H1 (cell line): ENCODE results near the gene CCDC28B. TPM values are rescaled to one million over a fixed set of nuclear protein-coding genes. Genes with fewer than 3 reads are reported as not detected.

Experiments used
- CTCF ChIA-PET: fragments of 300-600 bp; sonication (Branson Sonifier 250); formaldehyde crosslinking; loops from one replicate; lab custom pipeline; 2021; ENCODE audit not compliant: partially characterized antibody; lab: Charles Lee
- POLR2A ChIA-PET: fragments of 300-600 bp; sonication (Branson Sonifier 250); formaldehyde crosslinking; loops from one replicate; lab custom pipeline; 2021; ENCODE audit warnings: inconsistent platforms; ENCODE audit not compliant: partially characterized antibody; lab: Charles Lee
- DNase-seq, 2 experiments: peaks; one replicate each; pipeline versions ENCODE4 v3.0.0 to v3.0.0-alpha.2; 2010 to 2022; ENCODE audit warnings: low spot score in 2 of 2, low read depth in 1 of 2, mixed read lengths in 1 of 2
- FAIRE-seq: peaks from 2 replicates; lab custom pipeline; 2011; peaks lifted over from hg19 to GRCh38; lab: Jason Lieb, UNC
- H2AFZ ChIP-seq: 2 replicates; pipeline ENCODE4 v1.8.1; 2012; ENCODE audit warnings: low read length, inconsistent platforms
- H2AK5ac ChIP-seq: 2 replicates; pipeline ENCODE4 v1.6.1; 2013; ENCODE audit warnings: low read depth, low read length
- H2BK120ac ChIP-seq: replicated peaks from 2 replicates; pipeline ENCODE3; 2013; ENCODE audit warnings: low read depth, low read length, inconsistent platforms
- H2BK12ac ChIP-seq: 2 replicates; pipeline ENCODE4 v1.6.1; 2013; ENCODE audit warnings: low read depth, low read length
- H2BK15ac ChIP-seq: 2 replicates; pipeline ENCODE4 v1.6.1; 2013; ENCODE audit warnings: low read length
- H2BK20ac ChIP-seq: 2 replicates; pipeline ENCODE4 v1.6.1; 2013; ENCODE audit warnings: low read length
- H2BK5ac ChIP-seq: 2 replicates; pipeline ENCODE4 v1.6.1; 2013; ENCODE audit warnings: low read depth, low read length
- H3K14ac ChIP-seq: 2 replicates; pipeline ENCODE4 v1.6.1; 2013; ENCODE audit warnings: inconsistent platforms; ENCODE audit not compliant: insufficient read length
- H3K18ac ChIP-seq: 2 replicates; pipeline ENCODE4 v1.6.1; 2013; ENCODE audit warnings: low read length; ENCODE audit errors: extremely low read depth
- H3K23ac ChIP-seq: 2 replicates; pipeline ENCODE4 v1.6.1; 2013; ENCODE audit warnings: inconsistent platforms; ENCODE audit not compliant: insufficient read length
- H3K23me2 ChIP-seq: 2 replicates; pipeline ENCODE4 v1.6.1; 2013; ENCODE audit warnings: low read depth, low read length
- H3K27ac ChIP-seq: 2 replicates; pipeline ENCODE4 v1.6.1; 2011; ENCODE audit warnings: low read depth, low read length, inconsistent platforms
- H3K27me3 ChIP-seq, 4 experiments: replicated peaks in 1 of 4; 1 replicate in 1 of 4; 2 replicates in 3 of 4; pipeline versions ENCODE4 v1.6.1 to v1.8.1; 2011 to 2013; ENCODE audit warnings: low read length in 3 of 4, mild to moderate bottlenecking in 3 of 4, inconsistent platforms in 2 of 4, mixed read lengths in 2 of 4, moderate library complexity in 1 of 4; ENCODE audit not compliant: control insufficient read depth in 3 of 4, insufficient read depth in 3 of 4; ENCODE audit errors: extremely low read depth in 1 of 4
- H3K36me3 ChIP-seq, 4 experiments: 2 replicates each; pipeline versions ENCODE4 v1.6.1 to v1.8.1; 2011 to 2013; ENCODE audit warnings: mild to moderate bottlenecking in 4 of 4, low read length in 3 of 4, moderate library complexity in 2 of 4, control low read depth in 1 of 4, inconsistent platforms in 1 of 4; ENCODE audit not compliant: insufficient read depth in 4 of 4, control insufficient read depth in 2 of 4
- H3K4ac ChIP-seq: replicated peaks from 2 replicates; pipeline ENCODE3; 2013; ENCODE audit warnings: low read length, low read depth, mixed read lengths, inconsistent platforms; ENCODE audit not compliant: insufficient read length
- H3K4me1 ChIP-seq, 4 experiments: replicated peaks in 1 of 4; 1 replicate in 1 of 4; 2 replicates in 3 of 4; pipeline versions ENCODE4 v1.6.1 to v1.8.1; 2011 to 2013; ENCODE audit warnings: low read length in 3 of 4, inconsistent platforms in 2 of 4, mixed read lengths in 1 of 4; ENCODE audit not compliant: insufficient read depth in 4 of 4, control insufficient read depth in 3 of 4
- H3K4me2 ChIP-seq, 2 experiments: 2 replicates each; pipeline versions ENCODE4 v1.6.1 to v1.8.1; 2011 to 2013; ENCODE audit warnings: low read depth in 2 of 2, low read length in 2 of 2, control low read depth in 1 of 2, inconsistent platforms in 1 of 2, mild to moderate bottlenecking in 1 of 2; ENCODE audit not compliant: insufficient read depth in 1 of 2
- H3K4me3 ChIP-seq, 4 experiments: fragments of 200-600, 300-600 bp in 1 of 4; sonication (generic), shearing (Covaris generic), sonication (Bioruptor Twin) in 1 of 4; 2 replicates each; pipeline versions ENCODE4 v1.5.1 to v1.8.1; 2011 to 2016; ENCODE audit warnings: low read length in 4 of 4, low read depth in 3 of 4, control low read depth in 2 of 4, inconsistent platforms in 2 of 4, mild to moderate bottlenecking in 2 of 4, mixed read lengths in 1 of 4, moderate library complexity in 1 of 4; ENCODE audit not compliant: insufficient read depth in 2 of 4; ENCODE audit errors: extremely low read depth in 1 of 4
- H3K56ac ChIP-seq: replicated peaks from 2 replicates; pipeline ENCODE3; 2013; ENCODE audit warnings: low read depth, mild to moderate bottlenecking, mixed read lengths, low read length, inconsistent platforms; ENCODE audit not compliant: insufficient read length
- H3K79me1 ChIP-seq: 2 replicates; pipeline ENCODE4 v1.6.1; 2013; ENCODE audit warnings: low read depth, low read length, control low read depth
- H3K79me2 ChIP-seq, 2 experiments: 2 replicates each; pipeline versions ENCODE4 v1.6.1 to v1.8.1; 2012 to 2013; ENCODE audit warnings: low read length in 2 of 2, mild to moderate bottlenecking in 2 of 2, inconsistent platforms in 1 of 2; ENCODE audit not compliant: insufficient read depth in 2 of 2, control insufficient read depth in 1 of 2
- H3K9ac ChIP-seq, 4 experiments: replicated peaks in 1 of 4; 1 replicate in 1 of 4; 2 replicates in 3 of 4; pipeline versions ENCODE4 v1.6.1 to v1.8.1; 2011 to 2013; ENCODE audit warnings: low read depth in 3 of 4, low read length in 3 of 4, control low read depth in 2 of 4, mild to moderate bottlenecking in 2 of 4, moderate library complexity in 2 of 4, inconsistent platforms in 1 of 4; ENCODE audit errors: extremely low read depth in 1 of 4
- H3K9me3 ChIP-seq, 2 experiments: 2 replicates each; pipeline versions ENCODE4 v1.6.1 to v1.8.1; 2012 to 2013; ENCODE audit warnings: mild to moderate bottlenecking in 2 of 2, moderate library complexity in 2 of 2, control low read depth in 1 of 2, inconsistent platforms in 1 of 2, low read depth in 1 of 2, low read length in 1 of 2, mixed read lengths in 1 of 2; ENCODE audit not compliant: insufficient read depth in 2 of 2
- H4K20me1 ChIP-seq, 2 experiments: replicated peaks in 1 of 2; 2 replicates each; pipeline versions ENCODE3 to v1.8.1; 2011 to 2013; ENCODE audit warnings: inconsistent platforms in 2 of 2, low read length in 2 of 2, mild to moderate bottlenecking in 1 of 2; ENCODE audit not compliant: insufficient read depth in 2 of 2, control insufficient read depth in 1 of 2
- H4K5ac ChIP-seq: 2 replicates; pipeline ENCODE4 v1.6.1; 2013; ENCODE audit warnings: low read length, low read depth, mixed read lengths, inconsistent platforms; ENCODE audit not compliant: insufficient read length
- H4K8ac ChIP-seq: 2 replicates; pipeline ENCODE4 v1.8.0; 2013; ENCODE audit warnings: mild to moderate bottlenecking, moderate library complexity, low read length, inconsistent platforms; ENCODE audit not compliant: insufficient read depth; ENCODE audit errors: extremely low read depth
- H4K91ac ChIP-seq: replicated peaks from 2 replicates; pipeline ENCODE3; 2013; ENCODE audit warnings: low read length, mixed read lengths, inconsistent platforms; ENCODE audit not compliant: insufficient read length
- MAX ChIP-seq: IDR thresholded peaks from 2 replicates; pipeline ENCODE4 v1.6.1; 2012; ENCODE audit warnings: inconsistent platforms
- SP1 ChIP-seq: IDR thresholded peaks from 2 replicates; pipeline ENCODE4 v1.6.1; 2011; ENCODE audit warnings: low read depth, low read length
- WGBS, 2 experiments: shearing (Covaris generic) in 1 of 2; methylation state at CpG; one replicate each; pipeline versions ENCODE4 v1.1.6 to v1.1.7; 2013 to 2015; ENCODE audit warnings: low lambda C conversion rate in 2 of 2, mixed read lengths in 2 of 2, inconsistent platforms in 1 of 2, low coverage in 1 of 2, missing lambda C conversion rate in 1 of 2; ENCODE audit not compliant: insufficient replicate concordance in 2 of 2, insufficient coverage in 1 of 2, insufficient read length in 1 of 2; ENCODE audit errors: extremely low coverage in 1 of 2, missing lambda C conversion rate in 1 of 2; 5-methylcytosine and 5-hydroxymethylcytosine counted together
- polyA plus RNA-seq, 7 experiments: library from polyadenylated mRNA; depleted of rRNA in 3 of 7; stranded (reverse) in 5 of 7; unstranded in 2 of 7; fragments of >200 nt in 5 of 7; fragments of 200-250 nt in 2 of 7; gene quantifications; 1 replicate in 5 of 7; 2 replicates in 1 of 7; 4 replicates in 1 of 7; pipeline versions ENCODE4 v1.2.1 to v1.2.3, GENCODE V29; 2011 to 2013; ENCODE audit warnings: missing spikeins in 2 of 7, mixed read lengths in 2 of 7
- total RNA-seq: library from RNA; stranded (reverse); fragmentation: NEBNext Ultra II Directional; extraction: Animal tissue kit (Norgen Biotek cat#: 25700); gene quantifications from 2 replicates; pipeline ENCODE4 v1.2.1, GENCODE V29; 2021

The CCDC28B gene
- total and polyA plus RNA-seq, 2 of the 8 experiments (the other 6 are each of a cell fraction or from before 2014, with no cell fraction given), result 16.7 to 17.1 TPM

- H2BK20ac ChIP-seq, result no peak overlapping the region
- DNase-seq, result no peak
- no peak for TF ChIP-seq MAX
- TF ChIP-seq SP1, result no peak
- no peak overlapping the region for H3K4me3 ChIP-seq
- H3K36me3 ChIP-seq, result peaks cover 14 to 58% (median 42%) of the 10 kb centered on the region in 4 experiments
- H3K56ac ChIP-seq, result no peak overlapping the region
- H4K20me1 ChIP-seq, result no peaks in the 10 kb centered on the region
- no peaks in the 10 kb centered on the region for H3K79me2 ChIP-seq
- H4K5ac ChIP-seq, result no peak overlapping the region
- no peaks in the 10 kb centered on the region for H3K9me3 ChIP-seq
- H3K4ac ChIP-seq, result no peak overlapping the region
- no peaks in the 10 kb centered on the region; the same call in 1 of the 2 replicates for H3K79me1 ChIP-seq
- H3K18ac ChIP-seq, result no peak overlapping the region
- no peak overlapping the region; the same call in 1 of the 2 replicates for H4K8ac ChIP-seq
- H3K23ac ChIP-seq, result no peak overlapping the region
- H2BK120ac ChIP-seq, result no peak overlapping the region
- no peaks in the 10 kb centered on the region for H3K4me1 ChIP-seq
- ChIA-PET CTCF (interaction anchor here (1.3 kb wide), 1 partner anchor 69 kb away, joined by 3 read pairs; no protein-coding TSS in a partner anchor), POLR2A (interaction anchor here (1.6 kb wide), 1 partner anchor 26 kb away, joined by 4 read pairs; no protein-coding TSS in a partner anchor)
- no peak overlapping the region for H3K27ac ChIP-seq
- H3K14ac ChIP-seq, result no peak overlapping the region
- no peaks in the 10 kb centered on the region for H3K23me2 ChIP-seq
- H2BK15ac ChIP-seq, result no peak overlapping the region
- WGBS, 2 experiments, result 88% methylated on average over 4 of the region's 4 CpGs; no CpG with 5 or more reads in 1 of the 2 experiments
- no peak overlapping the region for H2BK5ac ChIP-seq
- H3K27me3 ChIP-seq, result no peaks in the 10 kb centered on the region
- no peak overlapping the region for H2BK12ac ChIP-seq
- H2AFZ ChIP-seq, result no peak overlapping the region
- no peak overlapping the region for H3K9ac ChIP-seq
- no peak for FAIRE-seq
- no peak overlapping the region for H4K91ac ChIP-seq
- H3K4me2 ChIP-seq, result no peak overlapping the region
- no peak overlapping the region for H2AK5ac ChIP-seq
Measured at GRCh38 chr1:32170991-32171390, 29.4 kb upstream of the CCDC28B start.
